Measurements from ENCODE around the gene COP1.
"Not testable (repeated sequence)": the region's sequence is repeated elsewhere in the genome, so short reads cannot be mapped to it uniquely, and the experiment has no call there.

COP1 gene

DNA sequence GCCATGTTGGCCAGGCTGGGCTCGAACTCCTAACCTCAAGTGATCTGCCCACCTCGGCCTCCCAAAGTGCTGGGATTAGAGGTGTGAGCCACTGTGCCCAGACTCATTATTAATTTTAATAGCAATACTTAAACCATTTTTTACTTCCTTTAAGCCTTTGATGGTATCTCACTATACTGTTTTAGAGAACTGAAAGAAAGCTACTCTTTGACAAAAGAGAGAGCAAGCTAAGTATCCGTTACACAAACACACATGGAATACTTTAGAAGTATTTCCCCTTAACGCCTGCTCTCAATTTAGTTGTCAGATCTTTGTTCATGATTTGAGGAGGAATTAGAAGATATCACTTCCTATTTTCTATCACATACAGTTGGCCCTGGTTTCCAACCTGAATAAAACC is 189.4 kb downstream of the COP1 start:
- no peak for TF ChIP-seq CTCF (IDR thresholded peaks at IDR 0.05; ENCODE audit: insufficient read depth, low read length, missing control alignments)
- no peak for DNase-seq (ENCODE audit: low read depth, low spot score)
- no peak overlapping the region for H3K4me3 ChIP-seq (ENCODE audit: low read depth, low read length)
- POLR2A ChIA-PET, result no interaction called here
- CTCF ChIA-PET, result no interaction called here

GRCh38 chr1:176009951-176010350 is 197.1 kb downstream of the COP1 start:
- DNase-seq (ENCODE audit: low read depth, low spot score), result no peak
- H3K4me3 ChIP-seq (ENCODE audit: low read depth, low read length), result no peak overlapping the region
- no peak for TF ChIP-seq CTCF (IDR thresholded peaks at IDR 0.05; ENCODE audit: insufficient read depth, low read length, missing control alignments)
- ChIA-PET CTCF (no interaction called here), POLR2A (no interaction called here)

DNA sequence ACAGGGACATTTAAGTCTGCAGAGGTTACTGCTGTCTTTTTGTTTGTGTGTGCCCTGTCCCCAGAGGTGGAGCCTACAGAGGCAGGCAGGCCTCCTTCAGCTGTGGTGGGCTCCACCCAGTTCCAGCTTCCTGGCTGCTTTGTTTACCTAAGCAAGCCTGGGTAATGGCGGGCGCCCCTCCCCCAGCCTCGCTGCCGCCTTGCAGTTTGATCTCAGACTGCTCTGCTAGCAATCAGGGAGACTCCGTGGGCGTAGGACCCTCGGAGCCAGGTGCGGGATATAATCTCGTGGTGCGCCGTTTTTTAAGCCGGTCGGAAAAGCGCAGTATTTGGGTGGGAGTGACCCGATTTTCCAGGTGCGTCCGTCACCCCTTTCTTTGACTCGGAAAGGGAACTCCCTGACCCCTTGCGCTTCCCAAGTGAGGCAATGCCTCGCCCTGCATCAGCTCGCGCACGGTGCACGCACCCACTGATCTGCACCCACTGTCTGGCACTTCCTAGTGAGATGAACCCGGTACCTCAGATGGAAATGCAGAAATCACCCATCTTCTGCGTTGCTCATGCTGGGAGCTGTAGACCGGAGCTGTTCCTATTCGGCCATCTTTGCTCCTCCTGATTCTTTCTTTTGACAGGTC is 199.2 kb downstream of the COP1 start:
- POLR2A ChIA-PET; DNase-seq (ENCODE audit: low read depth, low spot score); H3K4me3 ChIP-seq (ENCODE audit: low read depth, low read length); CTCF ChIA-PET: not testable (repeated sequence)

GRCh38 chr1:175994660-175995059 is 212.4 kb downstream of the COP1 start:
- CTCF ChIA-PET; H3K4me3 ChIP-seq (ENCODE audit: low read depth, low read length); DNase-seq (ENCODE audit: low read depth, low spot score); POLR2A ChIA-PET: not testable (repeated sequence)

- POLR2A ChIA-PET; DNase-seq (ENCODE audit: low read depth, low spot score); H3K4me3 ChIP-seq (ENCODE audit: low read depth, low read length); CTCF ChIA-PET: not testable (repeated sequence)
Measured at GRCh38 chr1:175992825-175993224, 214.3 kb downstream of the COP1 start.

GRCh38 chr1:175992202-175992601 is 214.9 kb downstream of the COP1 start:
- POLR2A ChIA-PET; CTCF ChIA-PET; DNase-seq (ENCODE audit: low read depth, low spot score): not testable (repeated sequence)

GRCh38 chr1:175984813-175985212 is 222.3 kb downstream of the COP1 start:
- ChIA-PET CTCF (no interaction called here), POLR2A (no interaction called here)
- no peak for DNase-seq (ENCODE audit: low read depth, low spot score)
- no peak overlapping the region for H3K4me3 ChIP-seq (ENCODE audit: low read depth, low read length)
- no peak for TF ChIP-seq CTCF (IDR thresholded peaks at IDR 0.05; ENCODE audit: insufficient read depth, low read length, missing control alignments)

More at GRCh38 chr1:175992202-175992601, 214.9 kb downstream of the COP1 start:
- H3K4me3 ChIP-seq (ENCODE audit: low read depth, low read length), result not testable (repeated sequence)

DNA sequence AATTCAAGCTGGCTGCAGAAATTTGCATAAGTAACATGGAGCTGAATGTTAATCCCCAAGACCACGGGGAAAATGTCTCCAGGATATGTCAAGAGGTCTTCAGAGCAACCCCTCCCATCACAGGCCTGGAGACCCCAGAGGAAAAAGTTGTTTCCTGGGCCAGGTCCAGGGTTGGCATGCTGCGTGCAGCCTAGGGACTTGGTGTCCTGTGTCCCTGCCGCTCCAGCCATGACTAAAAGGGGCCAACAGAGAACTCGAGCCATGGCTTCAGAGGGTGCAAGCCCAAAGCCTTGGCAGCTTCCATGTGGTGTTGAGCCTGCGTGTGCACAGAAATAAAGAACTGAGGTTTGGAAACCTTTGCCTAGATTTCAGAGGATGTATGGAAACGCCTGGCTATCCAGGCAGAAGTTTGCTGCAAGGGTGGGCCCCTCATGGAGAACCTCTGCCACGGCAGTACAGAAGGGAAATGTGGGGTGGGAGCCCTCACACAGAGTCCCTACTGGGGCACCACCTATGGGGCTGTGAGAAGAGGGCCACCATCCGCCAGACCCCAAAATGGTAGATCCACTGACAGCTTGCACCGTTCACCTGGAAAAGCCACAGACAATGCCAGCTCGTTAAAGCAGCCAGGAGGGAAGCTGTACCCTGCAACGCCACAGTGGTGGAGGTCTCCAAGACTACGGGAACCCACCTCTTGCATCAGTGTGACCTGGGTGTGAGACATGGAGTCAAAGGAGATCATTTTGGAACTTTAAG is 222.9 kb downstream of the COP1 start:
- TF ChIP-seq CTCF (IDR thresholded peaks at IDR 0.05; ENCODE audit: insufficient read depth, low read length, missing control alignments), result no peak
- ChIA-PET POLR2A (no interaction called here), CTCF (no interaction called here)
- H3K4me3 ChIP-seq (ENCODE audit: low read depth, low read length), result no peak overlapping the region
- no peak for DNase-seq (ENCODE audit: low read depth, low spot score)

DNA sequence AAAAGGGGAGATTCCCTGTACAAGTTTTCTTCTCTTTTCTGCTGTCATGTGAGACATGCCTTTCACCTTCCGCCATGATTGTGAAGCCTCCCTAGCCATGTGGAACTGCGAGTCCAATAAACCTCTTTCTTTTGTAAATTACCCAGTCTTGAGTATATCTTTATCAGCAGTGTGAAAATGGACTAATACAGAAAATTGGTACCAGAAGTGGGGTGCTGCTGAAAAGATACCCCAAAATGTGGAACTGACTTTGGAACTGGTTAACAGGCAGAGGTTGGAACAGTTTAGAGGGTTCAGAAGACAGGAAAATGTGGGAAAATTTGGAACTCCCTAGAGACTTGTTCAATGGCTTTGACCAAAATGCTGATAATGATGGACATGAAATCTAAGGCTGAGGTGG is 223.7 kb downstream of the COP1 start:
- CTCF ChIA-PET; POLR2A ChIA-PET; DNase-seq (ENCODE audit: low read depth, low spot score); H3K4me3 ChIP-seq (ENCODE audit: low read depth, low read length): not testable (repeated sequence)
